HCT116 (cell line): Measurements from ENCODE around the gene STUM. TPM values are rescaled to one million over a fixed set of nuclear protein-coding genes. Genes with fewer than 3 reads are reported as not detected.

Experiments
- ATAC-seq: fragments of 200-7000 bp; cut with Tn5 transposase; 2 replicates; pipeline ENCODE4 v1.9.1; 2020; ENCODE audit warnings: mild to moderate bottlenecking, moderate library complexity
- BruUV-seq: library from RNA; stranded (reverse); fragments of 400-500 nt; replicated peaks from 2 replicates; lab custom pipeline; 2021; lab: Mats Ljungman, UMichigan
- CTCF ChIA-PET: fragments of 300-600 bp; sonication (Branson Sonifier 250); formaldehyde crosslinking; loops from one replicate; lab custom pipeline; 2021; ENCODE audit warnings: antibody characterized with exemption; lab: Charles Lee
- POLR2A ChIA-PET: fragments of 300-600, 350-600 bp; sonication (Branson Sonifier 250); formaldehyde crosslinking; loops from one replicate; lab custom pipeline; 2021; ENCODE audit warnings: antibody characterized with exemption; lab: Charles Lee
- RAD21 ChIA-PET, 2 experiments: fragments of 300-600 bp; sonication (Branson Sonifier 250); formaldehyde crosslinking; loops; one replicate each; lab custom pipeline; 2023; ENCODE audit warnings: low total read pairs in 2 of 2; ENCODE audit not compliant: uncharacterized antibody in 2 of 2, unreplicated experiment in 2 of 2, low non-redundant PET in 1 of 2; lab: Charles Lee
- DNase-seq: peaks from one replicate; pipeline ENCODE4 v3.0.0-alpha.2; 2010; ENCODE audit warnings: low read depth, low spot score
- H2AFZ ChIP-seq: fragments of 200-600 bp; shearing (Covaris generic), sonication (generic); 2 replicates; pipeline ENCODE4 v1.6.1; 2017; ENCODE audit warnings: low read depth, mixed run types, mixed read lengths, antibody characterized with exemption, low read length; ENCODE audit not compliant: poor library complexity, severe bottlenecking
- H3K27ac ChIP-seq: 2 replicates; pipeline ENCODE4 v1.5.1; 2012; ENCODE audit warnings: low read depth, low read length
- H3K27me3 ChIP-seq: fragments of 200-600 bp; sonication (generic); 2 replicates; pipeline ENCODE4 v1.6.1; 2016; ENCODE audit warnings: mixed run types, low read length, mixed read lengths; ENCODE audit not compliant: insufficient read depth
- H3K36me3 ChIP-seq, 2 experiments: fragments of 200-500 bp in 1 of 2; fragments of 200-600 bp in 1 of 2; sonication (Bioruptor generic) in 1 of 2; sonication (generic) in 1 of 2; 2 replicates each; pipeline versions ENCODE4 v1.5.1 to v1.6.1; 2014 to 2016; ENCODE audit warnings: low read length in 2 of 2, inconsistent platforms in 1 of 2, mixed read lengths in 1 of 2, mixed run types in 1 of 2; ENCODE audit not compliant: insufficient read depth in 2 of 2, control insufficient read depth in 1 of 2
- H3K4me1 ChIP-seq, 2 experiments: fragments of 200-600 bp in 1 of 2; sonication (generic) in 1 of 2; 2 replicates each; pipeline versions ENCODE4 v1.5.1 to v1.6.1; 2012 to 2017; ENCODE audit warnings: low read length in 2 of 2, inconsistent platforms in 1 of 2, mild to moderate bottlenecking in 1 of 2, mixed read lengths in 1 of 2, mixed run types in 1 of 2, moderate library complexity in 1 of 2; ENCODE audit not compliant: insufficient read depth in 2 of 2, control insufficient read depth in 1 of 2
- H3K4me2 ChIP-seq: fragments of 200-600 bp; sonication (generic); 2 replicates; pipeline ENCODE4 v1.6.1; 2017; ENCODE audit warnings: mixed run types, low read length, mixed read lengths
- H3K4me3 ChIP-seq, 2 experiments: fragments of 200-600 bp in 1 of 2; sonication (generic) in 1 of 2; replicated peaks in 1 of 2; 2 replicates each; pipeline ENCODE4 v1.5.1; 2011 to 2016; ENCODE audit warnings: low read length in 2 of 2, control low read depth in 1 of 2, low read depth in 1 of 2, mild to moderate bottlenecking in 1 of 2, mixed read lengths in 1 of 2, mixed run types in 1 of 2
- H3K79me2 ChIP-seq: fragments of 200-600 bp; sonication (generic); 2 replicates; pipeline ENCODE4 v1.6.1; 2017; ENCODE audit warnings: mild to moderate bottlenecking, mixed run types, low read length, moderate library complexity, mixed read lengths; ENCODE audit not compliant: insufficient read depth
- H3K9ac ChIP-seq: fragments of 200-600 bp; sonication (generic); 2 replicates; pipeline ENCODE4 v1.6.1; 2016; ENCODE audit warnings: low read length, mixed read lengths
- H3K9me2 ChIP-seq: fragments of 200-600 bp; sonication (generic), shearing (Covaris generic); 2 replicates; pipeline ENCODE4 v1.6.1; 2017; ENCODE audit warnings: mixed run types, mild to moderate bottlenecking, moderate library complexity; ENCODE audit not compliant: insufficient read depth
- H3K9me3 ChIP-seq, 2 experiments: fragments of 200-500 bp in 1 of 2; fragments of 200-600 bp in 1 of 2; sonication (Bioruptor generic) in 1 of 2; sonication (generic) in 1 of 2; 2 replicates each; pipeline ENCODE4 v1.6.1; 2014 to 2017; ENCODE audit warnings: low read length in 2 of 2, mixed read lengths in 2 of 2, inconsistent platforms in 1 of 2, low read depth in 1 of 2, mild to moderate bottlenecking in 1 of 2, mixed run types in 1 of 2, moderate library complexity in 1 of 2; ENCODE audit not compliant: control insufficient read depth in 1 of 2, insufficient read depth in 1 of 2
- H4K20me1 ChIP-seq: fragments of 200-600 bp; sonication (generic), shearing (Covaris generic); 2 replicates; pipeline ENCODE4 v1.6.1; 2017; ENCODE audit warnings: mixed run types, mild to moderate bottlenecking, moderate library complexity; ENCODE audit not compliant: insufficient read depth
- CBX3 ChIP-seq: IDR thresholded peaks from 2 replicates; pipeline ENCODE4 v1.6.1; 2012; ENCODE audit warnings: low read depth
- CEBPB ChIP-seq: IDR thresholded peaks from 2 replicates; pipeline ENCODE4 v1.6.1; 2012; ENCODE audit warnings: low read depth
- ELF1 ChIP-seq: IDR thresholded peaks from 2 replicates; pipeline ENCODE4 v1.6.1; 2012; ENCODE audit warnings: low read depth, borderline replicate concordance
- EZH2 ChIP-seq: fragments of 200-600 bp; sonication (generic); IDR thresholded peaks from 2 replicates; pipeline ENCODE4 v1.6.1; 2017; ENCODE audit warnings: antibody characterized with exemption, mixed run types
- FOSL1 ChIP-seq: IDR thresholded peaks from 2 replicates; pipeline ENCODE4 v1.6.1; 2012; ENCODE audit warnings: low read depth
- JUND ChIP-seq: IDR thresholded peaks from 2 replicates; pipeline ENCODE4 v1.6.1; 2012
- POLR2AphosphoS5 ChIP-seq: IDR thresholded peaks from 2 replicates; pipeline ENCODE4 v1.6.1; 2011; ENCODE audit warnings: mild to moderate bottlenecking, low read depth, low read length, moderate library complexity
- RAD21 ChIP-seq: IDR thresholded peaks from 2 replicates; pipeline ENCODE4 v1.6.1; 2012; ENCODE audit warnings: low read depth, mild to moderate bottlenecking
- SRF ChIP-seq: IDR thresholded peaks from 2 replicates; pipeline ENCODE4 v1.6.1; 2012; ENCODE audit warnings: low read depth
- TCF7L2 ChIP-seq: IDR thresholded peaks from 2 replicates; pipeline ENCODE4 v1.7.0; 2011; ENCODE audit warnings: borderline replicate concordance, inconsistent platforms; ENCODE audit not compliant: insufficient read depth, insufficient read length; ENCODE audit errors: extremely low read depth
- YY1 ChIP-seq: IDR thresholded peaks from 2 replicates; pipeline ENCODE4 v1.6.1; 2011; ENCODE audit warnings: low read length, low read depth, moderate library complexity, mild to moderate bottlenecking; ENCODE audit not compliant: insufficient replicate concordance; ENCODE audit errors: extremely low read depth
- ZFX ChIP-seq: fragments of 450-650 bp; IDR thresholded peaks from 2 replicates; pipeline ENCODE4 v1.6.1; 2017
- ZNF274 ChIP-seq: fragments of 200-500 bp; sonication (Bioruptor generic); IDR thresholded peaks from 2 replicates; pipeline ENCODE4 v1.6.1; 2014; ENCODE audit warnings: mild to moderate bottlenecking, low read depth, low read length, inconsistent platforms
- intact Hi-C: fragments of 100-400 bp; cut with micrococcal nuclease; formaldehyde crosslinking; loops from 2 replicates; pipeline ENCODE4 v1.10.0; 2022
- total RNA-seq: library from RNA; stranded (reverse); gene quantifications from one replicate; pipeline ENCODE4 v1.2.1, GENCODE V29; 2021; ENCODE audit not compliant: unreplicated experiment
- TF ChIP-seq, protein P1 (sequence below): IDR thresholded peaks from 2 replicates; pipeline ENCODE4 v1.6.1; 2012
- TF ChIP-seq, protein P2 (sequence below): IDR thresholded peaks from 2 replicates; pipeline ENCODE4 v1.6.1; 2012
- TF ChIP-seq, protein P3 (sequence below): IDR thresholded peaks from 2 replicates; pipeline ENCODE4 v1.6.1; 2011; ENCODE audit warnings: mild to moderate bottlenecking, low read length, moderate library complexity; ENCODE audit not compliant: insufficient replicate concordance; ENCODE audit errors: extremely low read depth

Gene STUM
- total RNA-seq, 1 experiment from 2014 or later = not detected

GRCh38 chr1:226632169-226632879 lies 83.8 kb downstream of the STUM start:
- Histone ChIP-seq H3K79me2 (no peaks in the 10 kb centered on the region), H3K9ac (no peak overlapping the region), H3K27me3 (0 out of 2 replicates have a peak, but pooled peaks cover 3% of the 10 kb centered on the region), H2AFZ (no peak overlapping the region), H3K4me2 (no peak overlapping the region), H3K36me3 (no peaks in the 10 kb centered on the region), H3K9me3 (no peaks in the 10 kb centered on the region), H3K27ac (no peak overlapping the region), H3K4me1 (peaks cover 7 to 18% of the 10 kb centered on the region in 2 experiments; a peak in 3 of 4 replicates), H3K9me2 (no peaks in the 10 kb centered on the region), H4K20me1 (no peaks in the 10 kb centered on the region), H3K4me3 (no peak overlapping the region)
- CTCF ChIA-PET = interaction anchor here (1.2 to 3.0 kb wide), 4 partner anchors 24 to 804 kb away, joined by 3 to 17 read pairs (median 6); no protein-coding TSS in a partner anchor
- DNase-seq (no peak), ATAC-seq (no peak)
- RAD21 ChIA-PET = no interaction called here
- TF ChIP-seq YY1 (no peak), EZH2 (no peak), ZNF274 (no peak), FOSL1 (no peak), CBX3 (no peak), JUND (no peak), CEBPB (no peak), POLR2AphosphoS5 (no peak), RAD21 (no peak), ELF1 (no peak), TCF7L2 (no peak), SRF (no peak), ZFX (no peak)
- TF ChIP-seq, protein P1, sequence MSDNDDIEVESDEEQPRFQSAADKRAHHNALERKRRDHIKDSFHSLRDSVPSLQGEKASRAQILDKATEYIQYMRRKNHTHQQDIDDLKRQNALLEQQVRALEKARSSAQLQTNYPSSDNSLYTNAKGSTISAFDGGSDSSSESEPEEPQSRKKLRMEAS = no peak
- TF ChIP-seq, protein P2, sequence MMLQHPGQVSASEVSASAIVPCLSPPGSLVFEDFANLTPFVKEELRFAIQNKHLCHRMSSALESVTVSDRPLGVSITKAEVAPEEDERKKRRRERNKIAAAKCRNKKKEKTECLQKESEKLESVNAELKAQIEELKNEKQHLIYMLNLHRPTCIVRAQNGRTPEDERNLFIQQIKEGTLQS = no peak
- TF ChIP-seq, protein P3, sequence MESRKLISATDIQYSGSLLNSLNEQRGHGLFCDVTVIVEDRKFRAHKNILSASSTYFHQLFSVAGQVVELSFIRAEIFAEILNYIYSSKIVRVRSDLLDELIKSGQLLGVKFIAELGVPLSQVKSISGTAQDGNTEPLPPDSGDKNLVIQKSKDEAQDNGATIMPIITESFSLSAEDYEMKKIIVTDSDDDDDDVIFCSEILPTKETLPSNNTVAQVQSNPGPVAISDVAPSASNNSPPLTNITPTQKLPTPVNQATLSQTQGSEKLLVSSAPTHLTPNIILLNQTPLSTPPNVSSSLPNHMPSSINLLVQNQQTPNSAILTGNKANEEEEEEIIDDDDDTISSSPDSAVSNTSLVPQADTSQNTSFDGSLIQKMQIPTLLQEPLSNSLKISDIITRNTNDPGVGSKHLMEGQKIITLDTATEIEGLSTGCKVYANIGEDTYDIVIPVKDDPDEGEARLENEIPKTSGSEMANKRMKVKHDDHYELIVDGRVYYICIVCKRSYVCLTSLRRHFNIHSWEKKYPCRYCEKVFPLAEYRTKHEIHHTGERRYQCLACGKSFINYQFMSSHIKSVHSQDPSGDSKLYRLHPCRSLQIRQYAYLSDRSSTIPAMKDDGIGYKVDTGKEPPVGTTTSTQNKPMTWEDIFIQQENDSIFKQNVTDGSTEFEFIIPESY = no peak
- BruUV-seq = no TSS peak
- POLR2A ChIA-PET = no interaction called here
- intact Hi-C loops = loop anchor here (10.0 kb wide), 1 partner anchor 302 kb away; no protein-coding TSS in a partner anchor
